ENCODE data around the gene IWS1.

GRCh38 chr2:127545796-127546195 is 19.5 kb upstream of the IWS1 start:
- TF ChIP-seq CTCF (conservative IDR thresholded peaks at IDR 0.05; ENCODE audit: low read length) (no peak), EZH2phosphoT487 (IDR thresholded peaks at IDR 0.05; ENCODE audit: borderline replicate concordance, low read depth, low read length) (no peak)

All from OCI-LY7 (cell line).